HEK293 (cell line): ENCODE data around the gene PRIMA1.

ENCODE experiments used
- CTCF ChIA-PET: fragments of 350-600 bp; formaldehyde crosslinking; extraction: SDS; loops from one replicate; lab custom pipeline; 2021; ENCODE audit warnings: antibody characterized with exemption; lab: Yijun Ruan, JAX
- POLR2A ChIA-PET: fragments of 300-600 bp; formaldehyde crosslinking; extraction: SDS; loops from one replicate; lab custom pipeline; 2020; ENCODE audit warnings: antibody characterized with exemption, inconsistent platforms; lab: Yijun Ruan, JAX
- H3K27ac ChIP-seq: fragments of 200-500 bp; sonication (Bioruptor generic); 2 replicates; pipeline ENCODE4 v1.5.1; 2014; ENCODE audit warnings: low read depth, low read length, control low read depth, inconsistent platforms; ENCODE audit errors: extremely low read depth
- H3K36me3 ChIP-seq, 2 experiments: fragments of 200-500 bp in 1 of 2; sonication (Bioruptor generic) in 1 of 2; 1 replicate in 1 of 2; 2 replicates in 1 of 2; pipeline ENCODE4 v1.5.1; 2014 to 2017; ENCODE audit warnings: inconsistent platforms in 2 of 2, low read length in 2 of 2; ENCODE audit not compliant: control insufficient read depth in 2 of 2, insufficient read depth in 1 of 2
- H3K4me1 ChIP-seq: fragments of 200-500 bp; sonication (Bioruptor generic); 2 replicates; pipeline ENCODE4 v1.5.1; 2014; ENCODE audit warnings: mild to moderate bottlenecking, low read length, inconsistent platforms; ENCODE audit not compliant: control insufficient read depth, insufficient read depth
- H3K4me3 ChIP-seq: 2 replicates; pipeline ENCODE4 v1.5.1; 2011; ENCODE audit warnings: low read depth, mild to moderate bottlenecking, control low read depth, low read length, moderate library complexity
- H3K9me3 ChIP-seq: fragments of 200-500 bp; sonication (Bioruptor generic); 2 replicates; pipeline ENCODE4 v1.5.1; 2014; ENCODE audit warnings: low read depth, low read length, inconsistent platforms; ENCODE audit not compliant: control insufficient read depth, insufficient read depth
- BCL11B ChIP-seq: fragments of 450-650 bp; formaldehyde crosslinking; IDR thresholded peaks from 2 replicates; pipeline ENCODE4 v1.5.1; 2016; ENCODE audit warnings: low read depth, missing biosample characterization, missing genetic modification characterization
- GFI1B ChIP-seq: fragments of 450-650 bp; formaldehyde crosslinking; IDR thresholded peaks from 2 replicates; pipeline ENCODE4 v1.5.1; 2016; ENCODE audit warnings: missing biosample characterization, missing genetic modification characterization
- OVOL3 ChIP-seq: fragments of 450-650 bp; formaldehyde crosslinking; IDR thresholded peaks from 2 replicates; pipeline ENCODE4 v1.5.1; 2016; ENCODE audit warnings: missing biosample characterization, missing genetic modification characterization
- PBX3 ChIP-seq: sonication (generic); formaldehyde crosslinking; IDR thresholded peaks from 2 replicates; pipeline ENCODE4 v1.8.1; 2022; ENCODE audit warnings: mild to moderate bottlenecking, moderate library complexity, missing genetic modification reagents
- PRDM1 ChIP-seq: fragments of 450-650 bp; formaldehyde crosslinking; IDR thresholded peaks from 2 replicates; pipeline ENCODE4; 2016; ENCODE audit warnings: missing biosample characterization, missing genetic modification characterization
- PRDM4 ChIP-seq: fragments of 450-650 bp; formaldehyde crosslinking; IDR thresholded peaks from 2 replicates; pipeline ENCODE4 v1.5.1; 2017; ENCODE audit warnings: missing biosample characterization, missing genetic modification characterization
- PRDM6 ChIP-seq: fragments of 450-650 bp; formaldehyde crosslinking; IDR thresholded peaks from 2 replicates; pipeline ENCODE4 v1.5.1; 2017; ENCODE audit warnings: missing biosample characterization, missing genetic modification characterization
- ZBTB10 ChIP-seq: fragments of 450-650 bp; formaldehyde crosslinking; IDR thresholded peaks from 2 replicates; pipeline ENCODE4 v1.5.1; 2016; ENCODE audit warnings: missing biosample characterization, missing genetic modification characterization
- ZBTB21 ChIP-seq: fragments of 450-650 bp; formaldehyde crosslinking; IDR thresholded peaks from 2 replicates; pipeline ENCODE4 v1.5.1; 2017; ENCODE audit warnings: missing biosample characterization, missing genetic modification characterization
- ZNF132 ChIP-seq: fragments of 450-650 bp; formaldehyde crosslinking; IDR thresholded peaks from 2 replicates; pipeline ENCODE4 v1.5.1; 2017; ENCODE audit warnings: missing biosample characterization, missing genetic modification characterization, borderline replicate concordance
- ZNF155 ChIP-seq: fragments of 450-650 bp; formaldehyde crosslinking; IDR thresholded peaks from 2 replicates; pipeline ENCODE4 v1.5.1; 2016; ENCODE audit warnings: missing biosample characterization, missing genetic modification characterization
- ZNF202 ChIP-seq: fragments of 450-650 bp; formaldehyde crosslinking; IDR thresholded peaks from 2 replicates; pipeline ENCODE4 v1.5.1; 2016; ENCODE audit warnings: missing biosample characterization, missing genetic modification characterization, borderline replicate concordance
- ZNF211 ChIP-seq: fragments of 450-650 bp; formaldehyde crosslinking; IDR thresholded peaks from 2 replicates; pipeline ENCODE4 v1.5.1; 2016; ENCODE audit warnings: low read depth, missing biosample characterization, missing genetic modification characterization
- ZNF214 ChIP-seq: fragments of 450-650 bp; formaldehyde crosslinking; IDR thresholded peaks from 2 replicates; pipeline ENCODE4 v1.5.1; 2017; ENCODE audit warnings: missing biosample characterization, mild to moderate bottlenecking, missing genetic modification characterization, borderline replicate concordance
- ZNF26 ChIP-seq: fragments of 450-650 bp; formaldehyde crosslinking; IDR thresholded peaks from 2 replicates; pipeline ENCODE4 v1.5.1; 2016; ENCODE audit warnings: missing biosample characterization, missing genetic modification characterization
- ZNF274 ChIP-seq, 2 experiments: fragments of 200-500 bp in 1 of 2; fragments of 450-650 bp in 1 of 2; sonication (Bioruptor generic) in 1 of 2; formaldehyde crosslinking in 1 of 2; IDR thresholded peaks; 2 replicates each; pipeline versions ENCODE4 v1.5.1 to v1.6.1; 2014 to 2016; ENCODE audit warnings: borderline replicate concordance in 1 of 2, inconsistent platforms in 1 of 2, low read length in 1 of 2, missing biosample characterization in 1 of 2, missing genetic modification characterization in 1 of 2
- ZNF426 ChIP-seq: fragments of 450-650 bp; formaldehyde crosslinking; IDR thresholded peaks from 2 replicates; pipeline ENCODE4 v1.5.1; 2017; ENCODE audit warnings: missing biosample characterization, missing genetic modification characterization, mild to moderate bottlenecking, inconsistent platforms, moderate library complexity
- ZNF449 ChIP-seq: fragments of 450-650 bp; formaldehyde crosslinking; IDR thresholded peaks from 2 replicates; pipeline ENCODE4 v1.5.1; 2017; ENCODE audit warnings: missing biosample characterization, mild to moderate bottlenecking, missing genetic modification characterization, moderate library complexity
- ZNF48 ChIP-seq: fragments of 450-650 bp; formaldehyde crosslinking; IDR thresholded peaks from 2 replicates; pipeline ENCODE4 v1.5.1; 2016; ENCODE audit warnings: missing biosample characterization, missing genetic modification characterization
- ZNF514 ChIP-seq: fragments of 450-650 bp; formaldehyde crosslinking; IDR thresholded peaks from 2 replicates; pipeline ENCODE4 v1.5.1; 2016; ENCODE audit warnings: missing biosample characterization, missing genetic modification characterization
- ZNF548 ChIP-seq: fragments of 450-650 bp; formaldehyde crosslinking; IDR thresholded peaks from 2 replicates; pipeline ENCODE4 v1.5.1; 2016; ENCODE audit warnings: missing biosample characterization, missing genetic modification characterization
- ZNF658 ChIP-seq: fragments of 450-650 bp; formaldehyde crosslinking; IDR thresholded peaks from 2 replicates; pipeline ENCODE4; 2016; ENCODE audit warnings: missing biosample characterization, missing genetic modification characterization
- ZSCAN18 ChIP-seq: fragments of 450-650 bp; formaldehyde crosslinking; IDR thresholded peaks from 2 replicates; pipeline ENCODE4 v1.5.1; 2016; ENCODE audit warnings: missing biosample characterization, missing genetic modification characterization

PRIMA1 gene

GRCh38 chr14:93784878-93785277 lies 3.4 kb downstream of the PRIMA1 start:
- no peaks in the 10 kb centered on the region for H3K36me3 ChIP-seq
- no peak for TF ChIP-seq ZBTB21
- no peak for TF ChIP-seq ZNF48 (tag by site-specific recombination)
- no peak for TF ChIP-seq ZNF26
- TF ChIP-seq ZNF202 = no peak
- TF ChIP-seq ZNF426 = no peak
- no peak for TF ChIP-seq ZNF658
- no peak for TF ChIP-seq ZNF155 (tag by site-specific recombination)
- no peak for TF ChIP-seq PRDM1 (tag by site-specific recombination)
- TF ChIP-seq GFI1B (tag by site-specific recombination) = no peak
- TF ChIP-seq ZBTB10 (tag by site-specific recombination) = no peak
- no peak for TF ChIP-seq ZNF548
- no peak for TF ChIP-seq ZNF211 (tag by site-specific recombination)
- TF ChIP-seq PBX3 (CRISPR knock-in tag) = no peak
- no peak for TF ChIP-seq ZNF514 (tag by site-specific recombination)
- no peak for TF ChIP-seq ZNF132
- TF ChIP-seq PRDM6 (tag by site-specific recombination) = no peak
- no peaks in the 10 kb centered on the region for H3K9me3 ChIP-seq
- POLR2A ChIA-PET = no interaction called here
- CTCF ChIA-PET = no interaction called here
- no peak overlapping the region for H3K27ac ChIP-seq
- no peak overlapping the region for H3K4me3 ChIP-seq
- H3K4me1 ChIP-seq = no peaks in the 10 kb centered on the region; the same call in 1 of the 2 replicates

GRCh38 chr14:93780813-93781400 lies 7.4 kb downstream of the PRIMA1 start:
- H3K9me3 ChIP-seq = no peaks in the 10 kb centered on the region
- H3K4me3 ChIP-seq = no peak overlapping the region
- H3K36me3 ChIP-seq = no peaks in the 10 kb centered on the region
- H3K4me1 ChIP-seq = no peaks in the 10 kb centered on the region
- H3K27ac ChIP-seq = no peak overlapping the region
- ChIA-PET CTCF (no interaction called here), POLR2A (no interaction called here)
- TF ChIP-seq ZNF214 (tag by site-specific recombination) (no peak), ZNF449 (tag by site-specific recombination) (no peak), ZNF274 (IDR thresholded peaks at IDR 0.05; ENCODE audit: low read length) (no peak), ZNF274 (tag by site-specific recombination; IDR thresholded peaks at IDR 0.05; ENCODE audit: borderline replicate concordance) (no peak), PRDM1 (tag by site-specific recombination) (no peak), OVOL3 (tag by site-specific recombination) (no peak), PRDM4 (tag by site-specific recombination) (no peak), ZSCAN18 (no peak), BCL11B (tag by site-specific recombination) (no peak)
